SK-N-SH (cell line): ENCODE results near the gene FXYD7. TPM values are rescaled to one million over a fixed set of nuclear protein-coding genes. Genes with fewer than 3 reads are reported as not detected.

ENCODE experiments used
- CTCF ChIA-PET: fragments of 300-600, 350-600 bp; formaldehyde crosslinking; extraction: SDS; loops from one replicate; lab custom pipeline; 2021; lab: Yijun Ruan, JAX
- POLR2A ChIA-PET: fragments of 350-600 bp; sonication (Branson Sonifier 250); formaldehyde crosslinking; extraction: SDS; loops from one replicate; lab custom pipeline; 2020; ENCODE audit warnings: antibody characterized with exemption, inconsistent platforms; lab: Yijun Ruan, JAX
- DNase-seq: peaks from one replicate; pipeline ENCODE4 v3.0.0; 2012
- H2AFZ ChIP-seq: fragments of 200-600 bp; sonication (generic); 2 replicates; pipeline ENCODE4 v1.8.1; 2016; ENCODE audit warnings: antibody characterized with exemption, mild to moderate bottlenecking, low read depth
- H3F3A ChIP-seq: fragments of 200-600 bp; sonication (generic); replicated peaks from 2 replicates; pipeline ENCODE3; 2016; ENCODE audit warnings: antibody characterized with exemption, mild to moderate bottlenecking; ENCODE audit not compliant: insufficient read depth
- H3K27ac ChIP-seq, 2 experiments: fragments of 200-500 bp in 1 of 2; fragments of 200-600 bp in 1 of 2; sonication (Bioruptor generic) in 1 of 2; sonication (generic), shearing (Covaris generic) in 1 of 2; 2 replicates each; pipeline versions ENCODE4 v1.5.1 to v1.6.1; 2014 to 2016; ENCODE audit warnings: low read depth in 2 of 2, inconsistent platforms in 1 of 2, low read length in 1 of 2, mild to moderate bottlenecking in 1 of 2, mixed read lengths in 1 of 2
- H3K27me3 ChIP-seq: fragments of 200-600 bp; sonication (generic), shearing (Covaris generic); 2 replicates; pipeline ENCODE4 v1.6.1; 2016; ENCODE audit warnings: mixed run types; ENCODE audit not compliant: insufficient read depth
- H3K36me3 ChIP-seq, 2 experiments: fragments of 200-500 bp in 1 of 2; fragments of 200-600 bp in 1 of 2; sonication (Bioruptor generic) in 1 of 2; sonication (generic) in 1 of 2; replicated peaks in 1 of 2; 2 replicates each; pipeline versions ENCODE3 to v1.5.1; 2014 to 2016; ENCODE audit warnings: low read length in 1 of 2, mild to moderate bottlenecking in 1 of 2; ENCODE audit not compliant: insufficient read depth in 2 of 2, control insufficient read depth in 1 of 2
- H3K4me1 ChIP-seq, 2 experiments: fragments of 200-500 bp in 1 of 2; fragments of 200-600 bp in 1 of 2; sonication (Bioruptor generic) in 1 of 2; sonication (generic), shearing (Covaris generic) in 1 of 2; 2 replicates each; pipeline versions ENCODE4 v1.5.1 to v1.6.1; 2014 to 2016; ENCODE audit warnings: low read depth in 1 of 2, low read length in 1 of 2, mixed run types in 1 of 2; ENCODE audit not compliant: insufficient read depth in 2 of 2, control insufficient read depth in 1 of 2
- H3K4me2 ChIP-seq: fragments of 200-600 bp; sonication (generic), shearing (Covaris generic); 2 replicates; pipeline ENCODE4 v1.6.1; 2017; ENCODE audit warnings: mixed run types
- H3K4me3 ChIP-seq, 2 experiments: fragments of 200-500 bp in 1 of 2; fragments of 200-600 bp in 1 of 2; sonication (Bioruptor generic) in 1 of 2; sonication (generic), shearing (Covaris generic) in 1 of 2; 2 replicates each; pipeline versions ENCODE4 v1.5.1 to v1.8.1; 2014 to 2016; ENCODE audit warnings: low read depth in 2 of 2, inconsistent platforms in 1 of 2, low read length in 1 of 2, mild to moderate bottlenecking in 1 of 2, mixed read lengths in 1 of 2, moderate library complexity in 1 of 2
- H3K79me2 ChIP-seq: fragments of 200-600 bp; sonication (generic); 2 replicates; pipeline ENCODE4 v1.8.1; 2017; ENCODE audit warnings: mild to moderate bottlenecking; ENCODE audit not compliant: insufficient read depth
- H3K9ac ChIP-seq: fragments of 200-600 bp; sonication (generic); 2 replicates; pipeline ENCODE4 v1.6.1; 2017; ENCODE audit warnings: mixed run types
- H3K9me2 ChIP-seq: fragments of 200-600 bp; sonication (generic); 2 replicates; pipeline ENCODE4 v1.6.1; 2017; ENCODE audit warnings: mixed run types
- H3K9me3 ChIP-seq: fragments of 200-600 bp; sonication (generic); 2 replicates; pipeline ENCODE4 v1.6.1; 2017; ENCODE audit warnings: mixed run types, mild to moderate bottlenecking, moderate library complexity
- H4K20me1 ChIP-seq: fragments of 200-600 bp; sonication (generic); 2 replicates; pipeline ENCODE4 v1.6.1; 2017; ENCODE audit warnings: mild to moderate bottlenecking, mixed run types; ENCODE audit not compliant: insufficient read depth
- CTCF ChIP-seq: fragments of 200-600 bp; sonication (generic); IDR thresholded peaks from 2 replicates; pipeline ENCODE4 v1.6.1; 2017; ENCODE audit warnings: antibody characterized with exemption, mild to moderate bottlenecking, moderate library complexity
- EP300 ChIP-seq, 2 experiments: IDR thresholded peaks; 2 replicates each; pipeline versions ENCODE4 v1.4.0 to v1.6.1; 2012; ENCODE audit warnings: borderline replicate concordance in 1 of 2, low read depth in 1 of 2, low read length in 1 of 2
- FOXM1 ChIP-seq: IDR thresholded peaks from 2 replicates; pipeline ENCODE4 v1.4.0; 2012; ENCODE audit warnings: low read depth, mild to moderate bottlenecking
- IRF3 ChIP-seq: fragments of 150-350 bp; IDR thresholded peaks from 2 replicates; pipeline ENCODE4 v1.6.1; 2016; ENCODE audit warnings: mild to moderate bottlenecking, low read depth, low read length
- JUND ChIP-seq: IDR thresholded peaks from 2 replicates; pipeline ENCODE4 v1.4.0; 2012
- MAX ChIP-seq: IDR thresholded peaks from 2 replicates; pipeline ENCODE4 v1.4.0; 2012; ENCODE audit warnings: low read depth
- MXI1 ChIP-seq: IDR thresholded peaks from 2 replicates; pipeline ENCODE4 v1.6.1; 2012; ENCODE audit warnings: mild to moderate bottlenecking, low read depth, low read length, improper control_type of control experiment
- RAD21 ChIP-seq: IDR thresholded peaks from 2 replicates; pipeline ENCODE4 v1.6.1; 2012; ENCODE audit warnings: mild to moderate bottlenecking, low read length
- RCOR1 ChIP-seq: fragments of 150-350 bp; IDR thresholded peaks from 2 replicates; pipeline ENCODE4 v1.6.1; 2017; ENCODE audit warnings: antibody characterized with exemption, low read length
- TCF12 ChIP-seq: IDR thresholded peaks from 2 replicates; pipeline ENCODE4 v1.4.0; 2012
- TEAD4 ChIP-seq: IDR thresholded peaks from 2 replicates; pipeline ENCODE4 v1.4.0; 2012; ENCODE audit warnings: mild to moderate bottlenecking, borderline replicate concordance; ENCODE audit not compliant: insufficient read depth
- USF1 ChIP-seq: IDR thresholded peaks from 2 replicates; pipeline ENCODE4 v1.4.0; 2012; ENCODE audit warnings: low read depth, borderline replicate concordance
- YY1 ChIP-seq: IDR thresholded peaks from 2 replicates; pipeline ENCODE4 v1.4.0; 2012; ENCODE audit warnings: low read depth, mild to moderate bottlenecking
- ZBTB33 ChIP-seq: IDR thresholded peaks from 2 replicates; pipeline ENCODE4 v1.4.0; 2012; ENCODE audit warnings: low read depth, borderline replicate concordance
- WGBS: methylation state at CpG from one replicate; pipeline ENCODE4 v1.1.6; 2017; ENCODE audit warnings: low lambda C conversion rate; 5-methylcytosine and 5-hydroxymethylcytosine counted together
- polyA plus RNA-seq, 3 experiments: library from polyadenylated mRNA; depleted of rRNA; stranded (reverse); fragments of >200 nt; gene quantifications; 2 replicates each; pipeline ENCODE4 v1.2.3, GENCODE V29; 2012

The FXYD7 gene
- polyA plus RNA-seq, 1 of the 3 experiments (the other 2 are of a cell fraction) = 0.44 TPM

GRCh38 chr19:35093941-35094647 is 49.0 kb upstream of the FXYD7 start:
- no peaks in the 10 kb centered on the region for H3K79me2 ChIP-seq
- CTCF ChIA-PET = interaction anchor here (0.9 to 5.0 kb wide), 8 partner anchors 9 to 49 kb away, joined by 3 to 49 read pairs (median 6); partner anchors contain the start of genes FXYD3 and LGI4

More at GRCh38 chr19:35093941-35094647, 49.0 kb upstream of the FXYD7 start:
- H3K4me2 ChIP-seq = no peak overlapping the region
- no peaks in the 10 kb centered on the region for H3K9me2 ChIP-seq
- H4K20me1 ChIP-seq = no peaks in the 10 kb centered on the region
- no peak overlapping the region for H3K9ac ChIP-seq
- H3K4me3 ChIP-seq = no peak overlapping the region
- H3K27ac ChIP-seq = peak overlapping the region in 1 of 2 experiments; percentile 67; a peak in 2 of 4 replicates
- no peak overlapping the region for H2AFZ ChIP-seq
- no peaks in the 10 kb centered on the region for H3K27me3 ChIP-seq
- H3F3A ChIP-seq = no peaks in the 10 kb centered on the region
- DNase-seq = peak; percentile 72
- peaks cover 0 to 15% of the 10 kb centered on the region in 2 experiments; a peak in 1 of 4 replicates for H3K4me1 ChIP-seq
- TF ChIP-seq RCOR1 = no peak
- TF ChIP-seq FOXM1 = no peak
- TF ChIP-seq MXI1 = no peak
- TF ChIP-seq TEAD4 = no peak
- no peak for TF ChIP-seq CTCF
- TF ChIP-seq USF1 = no peak
- TF ChIP-seq EP300 (IDR thresholded peaks at IDR 0.05; ENCODE audit: borderline replicate concordance in 1 of 2, low read depth in 1 of 2, low read length in 1 of 2) = no peak
- TF ChIP-seq IRF3 = no peak
- TF ChIP-seq MAX = no peak
- TF ChIP-seq RAD21 = no peak
- TF ChIP-seq JUND = no peak
- no peak for TF ChIP-seq ZBTB33
- TF ChIP-seq TCF12 = no peak
- no peak for TF ChIP-seq YY1
- POLR2A ChIA-PET = no interaction called here
- H3K36me3 ChIP-seq = no peaks in the 10 kb centered on the region
- WGBS = 48% methylated on average over 2 of the region's 11 CpGs
- no peaks in the 10 kb centered on the region for H3K9me3 ChIP-seq
